B cell (primary cell): ENCODE measurements around the gene GDF11. TPM values are rescaled to one million over a fixed set of nuclear protein-coding genes. Genes with fewer than 3 reads are reported as not detected.

ENCODE experiments used
- ATAC-seq: fragments of 200-7000 bp; cut with Tn5 transposase; one replicate; pipeline ENCODE4 v1.10.0; 2021; ENCODE audit warnings: low read depth, mild to moderate bottlenecking, moderate number of reproducible peaks, moderate library complexity
- CTCF ChIA-PET: fragments of 350-600 bp; sonication (Branson Sonifier 250); formaldehyde crosslinking; loops from one replicate; lab custom pipeline; 2021; ENCODE audit warnings: antibody characterized with exemption, inconsistent platforms; lab: Charles Lee
- POLR2A ChIA-PET: fragments of 350-600 bp; sonication (Branson Sonifier 250); formaldehyde crosslinking; loops from one replicate; lab custom pipeline; 2021; ENCODE audit warnings: antibody characterized with exemption; lab: Charles Lee
- DNase-seq: peaks from one replicate; pipeline ENCODE4 v3.0.0; 2013
- H2AFZ ChIP-seq: 2 replicates; pipeline ENCODE4 v1.6.1; 2012; ENCODE audit warnings: mild to moderate bottlenecking, low read depth, low read length; ENCODE audit not compliant: insufficient read depth, poor library complexity, severe bottlenecking
- H3K27ac ChIP-seq, 2 donors: 1 replicate in 1 of 2; 2 replicates in 1 of 2; pipeline ENCODE4 v1.5.1; 2012 to 2013; ENCODE audit warnings: low read length in 2 of 2, mild to moderate bottlenecking in 2 of 2, moderate library complexity in 1 of 2
- H3K27me3 ChIP-seq, 4 experiments: fragments of 200-600 bp in 1 of 4; sonication (generic) in 1 of 4; replicated peaks in 1 of 4; 1 replicate in 2 of 4; 2 replicates in 2 of 4; pipeline versions ENCODE4 v1.6.1 to v1.7.0; 2013 to 2016; ENCODE audit warnings: low read length in 3 of 4, mild to moderate bottlenecking in 2 of 4, mixed read lengths in 1 of 4, moderate library complexity in 1 of 4; ENCODE audit not compliant: insufficient read depth in 4 of 4, control insufficient read depth in 3 of 4; ENCODE audit errors: control extremely low read depth in 1 of 4
- H3K36me3 ChIP-seq, 2 experiments: replicated peaks in 1 of 2; 1 replicate in 1 of 2; 2 replicates in 1 of 2; pipeline versions ENCODE4 v1.6.1 to v1.7.1; 2013; ENCODE audit warnings: low read length in 1 of 2; ENCODE audit not compliant: insufficient read depth in 2 of 2, control insufficient read depth in 1 of 2; ENCODE audit errors: control extremely low read depth in 1 of 2, extremely low read depth in 1 of 2
- H3K4me1 ChIP-seq, 2 donors: fragments of 200-600 bp in 1 of 2; sonication (generic) in 1 of 2; 1 replicate in 1 of 2; 2 replicates in 1 of 2; pipeline versions ENCODE4 v1.5.1 to v1.6.1; 2013 to 2017; ENCODE audit warnings: low read length in 2 of 2; ENCODE audit not compliant: control insufficient read depth in 2 of 2, insufficient read depth in 2 of 2
- H3K4me2 ChIP-seq: replicated peaks from 2 replicates; pipeline ENCODE3; 2012; ENCODE audit warnings: mild to moderate bottlenecking, low read depth, low read length; ENCODE audit not compliant: poor library complexity, severe bottlenecking
- H3K4me3 ChIP-seq, 5 experiments: fragments of 200-600 bp in 1 of 5; sonication (generic) in 1 of 5; 1 replicate in 3 of 5; 2 replicates in 2 of 5; pipeline versions ENCODE4 v1.5.1 to v1.7.0; 2011 to 2016; ENCODE audit warnings: low read length in 4 of 5, mild to moderate bottlenecking in 4 of 5, low read depth in 2 of 5, control low read depth in 1 of 5, moderate library complexity in 1 of 5; ENCODE audit not compliant: insufficient read depth in 1 of 5; ENCODE audit errors: control extremely low read depth in 1 of 5, extremely low read depth in 1 of 5
- H3K79me2 ChIP-seq: fragments of 200-600 bp; sonication (generic); one replicate; pipeline ENCODE4 v1.6.0; 2016; ENCODE audit warnings: low read length; ENCODE audit not compliant: control insufficient read depth, insufficient read depth
- H3K9ac ChIP-seq: fragments of 200-600 bp; sonication (generic); 2 replicates; pipeline ENCODE4 v1.6.1; 2017; ENCODE audit warnings: mild to moderate bottlenecking, low read length, moderate library complexity
- H3K9me3 ChIP-seq, 3 donors: one replicate each; pipeline versions ENCODE4 v1.6.1 to v1.7.1; 2013; ENCODE audit warnings: low read length in 2 of 3; ENCODE audit not compliant: control insufficient read depth in 2 of 3, insufficient read depth in 1 of 3; ENCODE audit errors: control extremely low read depth in 1 of 3
- H4K20me1 ChIP-seq: 2 replicates; pipeline ENCODE4 v1.6.0; 2012; ENCODE audit warnings: mild to moderate bottlenecking, low read length; ENCODE audit not compliant: insufficient read depth, control insufficient read depth, poor library complexity, severe bottlenecking
- H3K27ac Mint-ChIP-seq: one replicate; pipeline ENCODE4 v1.8.0; 2021; ENCODE audit warnings: mixed read lengths
- H3K27me3 Mint-ChIP-seq: one replicate; pipeline ENCODE4 v1.8.0; 2021; ENCODE audit warnings: mixed read lengths
- H3K4me1 Mint-ChIP-seq: one replicate; pipeline ENCODE4 v1.8.0; 2021; ENCODE audit warnings: mixed read lengths
- H3K4me3 Mint-ChIP-seq: one replicate; pipeline ENCODE4 v1.8.0; 2021; ENCODE audit warnings: mixed read lengths
- H3K9me3 Mint-ChIP-seq: one replicate; pipeline ENCODE4 v1.8.0; 2022; ENCODE audit warnings: mixed read lengths; ENCODE audit not compliant: insufficient read depth
- CTCF ChIP-seq: fragments of 200-600 bp; IDR thresholded peaks from one replicate; pipeline ENCODE4 v1.8.0; 2022; ENCODE audit warnings: antibody characterized with exemption, mild to moderate bottlenecking
- EZH2 ChIP-seq: IDR thresholded peaks from 2 replicates; pipeline ENCODE4 v1.6.1; 2012; ENCODE audit warnings: borderline replicate concordance, low read depth, mild to moderate bottlenecking, moderate library complexity, low read length; ENCODE audit not compliant: insufficient read depth, poor library complexity, severe bottlenecking
- WGBS: methylation state at CpG from one replicate; pipeline ENCODE4 v1.1.5; 2013; ENCODE audit warnings: missing lambda C conversion rate; ENCODE audit not compliant: insufficient coverage; 5-methylcytosine and 5-hydroxymethylcytosine counted together
- intact Hi-C: fragments of 100-400 bp; cut with micrococcal nuclease; formaldehyde crosslinking; loops from one replicate; pipeline ENCODE4 v1.10.0; 2022
- polyA plus RNA-seq: library from polyadenylated mRNA; depleted of rRNA; stranded (reverse); fragments of >200 nt; gene quantifications from 2 replicates; pipeline ENCODE4 v1.2.3, GENCODE V29; 2012
- total RNA-seq, 2 donors: library from RNA; stranded (reverse); fragments of 120-200 nt in 1 of 2; gene quantifications; 1 replicate in 1 of 2; 2 replicates in 1 of 2; pipeline versions ENCODE4 v1.2.3 to v1.2.4, GENCODE V29; 2013 to 2022

GDF11 gene
- total and polyA plus RNA-seq, 2 donors (not counting 1 experiment from before 2014, with no cell fraction given): 4.4 to 11.3 TPM

- H3K79me2 ChIP-seq: peaks cover 25% of the 10 kb centered on the region
- no peaks in the 10 kb centered on the region for H3K9me3 ChIP-seq
- no peak overlapping the region for H3K4me3 ChIP-seq
- Mint-ChIP-seq H3K27me3 (no peaks in the 10 kb centered on the region), H3K4me1 (peaks cover 43% of the 10 kb centered on the region), H3K27ac (no peak overlapping the region), H3K4me3 (no peak overlapping the region), H3K9me3 (no peaks in the 10 kb centered on the region)
- TF ChIP-seq CTCF (no peak), EZH2 (no peak)
- peaks cover 0 to 35% of the 10 kb centered on the region in 2 experiments for H3K36me3 ChIP-seq
- H3K27me3 ChIP-seq: no peaks in the 10 kb centered on the region
- DNase-seq: no peak
- no peak overlapping the region for H3K27ac ChIP-seq
- peaks cover 23% of the 10 kb centered on the region for H4K20me1 ChIP-seq
- CTCF ChIA-PET: interaction anchor here (0.7 to 11.0 kb wide), 8 partner anchors 8 to 74 kb away, joined by 3 to 147 read pairs (median 4); partner anchors contain the start of gene CD63
- H3K9ac ChIP-seq: no peak overlapping the region
- no peak for ATAC-seq
- H3K4me1 ChIP-seq: peaks cover 14 to 36% of the 10 kb centered on the region in 2 donors
- no peak overlapping the region for H3K4me2 ChIP-seq
- intact Hi-C loops: no loop called here
- POLR2A ChIA-PET: interaction anchor here (0.8 kb wide), 1 partner anchor 163 kb away, joined by 7 read pairs; no protein-coding TSS in a partner anchor
- no peak overlapping the region for H2AFZ ChIP-seq
- WGBS: 99% methylated on average over 7 of the region's 9 CpGs
Measured at GRCh38 chr12:55720894-55721444, 22.0 kb upstream of the GDF11 start.

- 94% methylated on average over 9 of the region's 14 CpGs for WGBS
- CTCF ChIA-PET: interaction anchor here (0.6 to 11.0 kb wide), 7 partner anchors 14 to 330 kb away, joined by 3 to 147 read pairs (median 4); no protein-coding TSS in a partner anchor
- no peak overlapping the region for H3K4me3 Mint-ChIP-seq
- H3K9ac ChIP-seq: no peak overlapping the region
- H4K20me1 ChIP-seq: peaks cover 20% of the 10 kb centered on the region
- no peak overlapping the region for H3K4me3 ChIP-seq
- DNase-seq (no peak), ATAC-seq (no peak)
- POLR2A ChIA-PET: interaction anchor here (0.8 kb wide), 1 partner anchor 162 kb away, joined by 7 read pairs; no protein-coding TSS in a partner anchor
- no peaks in the 10 kb centered on the region for H3K9me3 Mint-ChIP-seq
- H3K27me3 Mint-ChIP-seq: no peaks in the 10 kb centered on the region
- no peak overlapping the region for H3K4me2 ChIP-seq
- H3K79me2 ChIP-seq: peaks cover 21% of the 10 kb centered on the region
- H3K9me3 ChIP-seq: no peaks in the 10 kb centered on the region
- H3K27ac Mint-ChIP-seq: no peak overlapping the region
- no peak overlapping the region for H2AFZ ChIP-seq
- H3K4me1 ChIP-seq: peaks cover 13 to 32% of the 10 kb centered on the region in 2 donors
- intact Hi-C loops: no loop called here
- peaks cover 43% of the 10 kb centered on the region for H3K4me1 Mint-ChIP-seq
- H3K27me3 ChIP-seq: no peaks in the 10 kb centered on the region
- peaks cover 0 to 35% of the 10 kb centered on the region in 2 experiments for H3K36me3 ChIP-seq
- H3K27ac ChIP-seq: no peak overlapping the region
- no peak for TF ChIP-seq EZH2
- TF ChIP-seq CTCF: no peak
Measured at GRCh38 chr12:55721601-55722213, 21.2 kb upstream of the GDF11 start.
